D721Med (cell line): ENCODE results near the gene PTGFRN.

Source experiments
- DNase-seq: peaks from one replicate; pipeline ENCODE4 v3.0.0; 2011; ENCODE audit warnings: low spot score; ENCODE audit not compliant: insufficient read length
- FAIRE-seq: peaks from 2 replicates; lab custom pipeline; 2011; peaks lifted over from hg19 to GRCh38; lab: Jason Lieb, UNC
- TF ChIP-seq, protein P1 (sequence below): IDR thresholded peaks from 2 replicates; pipeline ENCODE4 v1.5.1; 2012; ENCODE audit warnings: mild to moderate bottlenecking, control low read depth; ENCODE audit not compliant: insufficient read depth; ENCODE audit errors: missing control alignments

Gene PTGFRN

DNA sequence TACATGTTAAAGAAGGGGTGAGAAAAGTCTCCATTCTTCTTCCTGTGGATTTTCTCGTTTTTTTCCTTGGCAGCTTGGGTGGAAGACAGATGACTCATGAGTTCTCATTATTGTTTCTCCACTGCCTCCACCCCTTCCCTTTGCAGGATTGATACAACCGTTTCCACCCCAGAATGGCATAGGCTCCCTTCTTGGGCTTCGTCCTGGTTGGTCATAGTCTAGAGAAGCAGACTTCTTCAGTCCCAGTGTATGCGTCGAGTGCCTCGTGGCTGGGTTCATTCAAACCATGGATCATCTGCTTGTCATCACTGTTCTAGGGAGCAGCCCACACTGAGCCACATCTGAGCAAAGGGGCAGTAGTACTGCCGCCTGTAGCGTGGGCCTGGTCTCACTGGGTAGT lies 13.7 kb downstream of the PTGFRN start:
- FAIRE-seq (no peak), DNase-seq (no peak)
- TF ChIP-seq, protein P1, sequence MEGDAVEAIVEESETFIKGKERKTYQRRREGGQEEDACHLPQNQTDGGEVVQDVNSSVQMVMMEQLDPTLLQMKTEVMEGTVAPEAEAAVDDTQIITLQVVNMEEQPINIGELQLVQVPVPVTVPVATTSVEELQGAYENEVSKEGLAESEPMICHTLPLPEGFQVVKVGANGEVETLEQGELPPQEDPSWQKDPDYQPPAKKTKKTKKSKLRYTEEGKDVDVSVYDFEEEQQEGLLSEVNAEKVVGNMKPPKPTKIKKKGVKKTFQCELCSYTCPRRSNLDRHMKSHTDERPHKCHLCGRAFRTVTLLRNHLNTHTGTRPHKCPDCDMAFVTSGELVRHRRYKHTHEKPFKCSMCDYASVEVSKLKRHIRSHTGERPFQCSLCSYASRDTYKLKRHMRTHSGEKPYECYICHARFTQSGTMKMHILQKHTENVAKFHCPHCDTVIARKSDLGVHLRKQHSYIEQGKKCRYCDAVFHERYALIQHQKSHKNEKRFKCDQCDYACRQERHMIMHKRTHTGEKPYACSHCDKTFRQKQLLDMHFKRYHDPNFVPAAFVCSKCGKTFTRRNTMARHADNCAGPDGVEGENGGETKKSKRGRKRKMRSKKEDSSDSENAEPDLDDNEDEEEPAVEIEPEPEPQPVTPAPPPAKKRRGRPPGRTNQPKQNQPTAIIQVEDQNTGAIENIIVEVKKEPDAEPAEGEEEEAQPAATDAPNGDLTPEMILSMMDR: no peak

DNA sequence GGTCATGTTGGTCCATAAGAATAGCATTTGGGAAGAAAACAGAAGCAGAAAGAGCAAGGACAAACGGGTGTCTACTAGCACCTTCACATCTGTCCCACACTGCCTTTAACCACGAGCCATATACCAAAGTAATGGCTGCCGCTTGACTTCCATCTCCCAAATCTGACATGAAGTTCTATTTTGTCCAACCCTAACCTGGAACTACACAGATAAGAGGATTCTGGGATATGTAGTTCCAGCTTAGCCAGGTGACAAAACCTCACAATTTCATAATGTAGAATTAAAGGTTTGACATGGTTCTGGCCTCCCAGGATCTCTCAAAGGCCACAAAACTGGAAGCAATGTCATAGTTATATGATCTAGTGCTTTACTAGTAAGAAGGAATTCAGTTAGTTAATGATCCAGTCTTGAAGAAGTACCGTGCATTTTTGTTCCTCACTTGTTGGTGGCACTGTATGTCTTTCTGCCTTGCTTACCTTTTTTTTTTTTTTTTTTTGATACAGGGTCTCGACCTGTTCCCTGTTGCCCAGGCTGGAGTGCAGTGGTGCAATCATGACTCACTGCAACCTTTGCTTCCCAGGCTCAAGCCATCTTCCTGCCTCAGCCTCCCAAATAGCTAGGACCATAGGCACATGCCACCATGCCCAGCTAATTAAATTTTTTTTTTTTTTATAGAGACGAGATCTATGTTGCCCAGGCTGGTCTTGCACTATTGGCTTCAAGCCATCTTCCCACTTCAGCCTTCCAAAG lies 17.5 kb downstream of the PTGFRN start:
- DNase-seq (no peak), FAIRE-seq (no peak)
- TF ChIP-seq, protein P1: no peak

DNA sequence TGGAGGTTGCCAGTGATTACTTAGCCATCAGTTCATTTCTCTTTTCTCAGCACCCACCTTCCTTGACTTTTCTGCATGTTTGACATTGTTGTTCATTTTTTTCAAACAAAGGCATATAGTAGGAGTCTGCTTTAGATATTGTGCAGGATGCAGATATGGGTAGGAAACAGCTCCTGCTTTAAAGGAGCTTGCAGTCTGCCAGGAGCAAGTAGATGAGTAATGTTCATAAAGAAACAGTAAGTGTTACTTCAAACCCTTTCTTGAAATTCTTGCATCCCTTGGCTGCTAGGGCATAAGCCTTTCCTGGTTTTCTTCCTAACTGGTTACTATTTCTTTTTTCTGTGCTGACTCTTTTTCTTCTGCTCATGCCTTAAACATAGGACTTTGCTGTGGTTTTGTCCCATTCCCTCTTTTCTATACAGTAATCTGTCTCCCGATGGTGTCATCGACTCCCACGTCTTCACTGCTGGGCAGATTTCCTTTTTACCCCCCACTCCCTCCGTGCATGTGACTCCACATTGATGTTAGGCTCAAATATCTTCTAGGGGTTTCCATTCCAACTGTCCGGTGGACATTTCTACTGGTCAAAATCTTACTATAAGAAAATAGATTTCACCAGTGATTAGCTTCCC lies 20.4 kb downstream of the PTGFRN start:
- TF ChIP-seq, protein P1: no peak
- DNase-seq (no peak), FAIRE-seq (no peak)

DNA sequence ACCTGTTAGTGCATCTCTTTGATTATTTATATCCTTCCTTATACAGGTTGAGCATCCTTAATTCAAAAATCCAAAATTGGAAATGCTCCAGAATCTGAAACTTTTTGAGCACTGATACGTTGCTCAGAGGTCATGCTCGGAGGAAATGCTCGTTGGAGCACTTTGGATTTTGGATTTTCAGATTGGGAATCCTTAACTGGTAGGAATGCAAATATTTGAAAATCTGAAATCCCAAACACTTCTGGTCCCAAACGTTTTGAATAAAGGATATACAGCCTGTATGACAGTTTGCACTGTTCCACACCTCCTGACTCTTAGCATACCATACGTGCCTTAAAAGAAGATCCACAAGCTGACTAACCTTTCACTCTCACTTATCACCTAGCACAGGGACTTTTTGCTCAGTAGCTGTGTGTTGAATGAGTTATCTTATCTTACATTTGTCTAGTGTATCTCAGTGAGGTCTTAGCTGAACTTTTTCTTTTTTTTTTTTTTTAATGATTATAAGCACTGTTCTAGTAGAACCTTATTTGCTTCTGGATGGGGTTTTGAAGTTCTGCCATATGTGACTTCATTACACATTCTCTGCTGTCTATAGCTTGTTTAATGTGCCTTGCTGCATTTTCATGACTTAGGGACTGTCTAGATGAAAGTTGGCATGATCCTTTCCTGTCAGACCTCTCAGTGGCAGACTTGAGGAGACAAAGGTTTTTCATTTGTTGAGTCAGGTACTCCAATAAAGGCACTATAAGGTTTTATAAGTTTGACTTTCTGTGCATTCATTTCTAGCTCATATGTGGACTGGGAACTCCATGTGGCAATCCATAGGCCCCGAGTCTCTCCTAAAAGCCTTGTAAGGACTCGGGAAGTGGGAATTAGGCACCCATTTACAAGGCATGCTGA lies 21.6 kb downstream of the PTGFRN start:
- DNase-seq (no peak), FAIRE-seq (no peak)
- TF ChIP-seq, protein P1: no peak

DNA sequence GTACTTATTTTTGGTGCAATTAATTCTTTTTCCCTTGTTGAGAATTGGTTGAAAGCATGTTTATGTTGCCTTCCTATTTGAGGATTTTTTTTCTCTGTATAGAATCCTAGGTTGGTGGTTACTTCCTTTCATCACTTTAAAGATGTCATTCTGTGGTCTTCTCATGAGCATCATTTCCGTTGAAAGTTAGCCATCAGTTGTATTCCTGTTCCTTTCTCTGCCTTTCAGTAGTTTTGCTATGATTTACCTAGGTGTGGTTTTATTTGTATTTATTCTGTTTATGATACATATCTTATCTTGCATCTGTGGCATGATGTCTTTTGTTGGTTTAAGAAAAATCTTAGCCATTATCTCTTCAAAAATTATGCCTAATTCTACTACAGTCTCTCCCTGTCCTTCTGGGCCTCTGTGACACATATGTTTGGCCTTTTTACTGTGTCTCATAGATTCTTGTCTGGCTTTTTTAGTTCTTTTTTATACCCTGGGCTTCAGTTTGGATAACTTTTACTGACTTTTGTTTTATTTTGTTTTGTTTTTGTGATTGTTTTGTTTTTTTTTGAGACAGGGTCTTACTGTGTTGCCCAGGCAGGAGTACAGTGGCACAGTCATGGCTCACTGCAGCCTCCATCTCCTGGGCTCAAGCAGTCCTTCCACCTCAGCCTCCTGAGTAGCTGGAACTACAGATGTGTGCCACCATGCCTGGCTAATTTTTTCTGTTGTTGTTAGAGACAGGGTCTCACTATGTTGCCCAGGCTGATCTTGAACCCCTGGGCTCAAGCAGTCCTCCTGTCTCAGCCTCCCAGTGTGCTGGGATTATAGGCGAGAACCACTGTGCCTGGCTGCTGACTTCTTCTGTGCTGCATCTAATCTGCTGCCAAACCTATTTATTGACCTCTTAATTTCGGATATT lies 24.1 kb downstream of the PTGFRN start:
- DNase-seq (no peak), FAIRE-seq (no peak)
- TF ChIP-seq, protein P1: no peak

DNA sequence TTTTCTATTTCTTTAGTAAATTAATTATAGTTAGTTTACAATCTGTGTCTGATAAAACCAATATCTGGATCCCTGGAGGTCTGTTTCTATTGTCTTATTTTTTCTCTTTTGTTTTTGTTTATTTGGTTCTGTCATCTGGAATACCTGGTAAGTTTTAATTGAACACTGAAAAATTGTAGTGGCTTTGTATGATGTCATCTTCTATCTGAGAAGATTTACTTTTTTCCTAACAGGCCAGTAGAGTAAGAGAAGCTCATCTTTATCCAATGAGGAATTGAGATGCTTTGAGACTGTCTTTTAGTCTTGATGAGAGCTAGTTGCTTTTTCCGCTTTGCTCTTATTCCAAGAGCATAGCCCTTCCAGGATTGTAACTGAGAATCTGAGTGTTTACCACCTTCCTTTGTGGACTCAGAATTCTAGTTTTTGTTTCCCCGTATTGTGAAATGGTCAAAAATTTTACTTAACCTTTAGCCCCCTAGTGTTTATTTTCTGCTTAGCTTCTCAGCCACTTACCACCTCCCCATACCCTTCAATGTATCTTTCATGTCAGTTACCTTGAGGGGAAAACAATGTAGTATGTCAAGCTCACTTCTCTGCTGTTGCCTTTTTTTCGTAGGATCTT lies 25.0 kb downstream of the PTGFRN start:
- DNase-seq: no peak
- TF ChIP-seq, protein P1: peak; percentile 6
- no peak for FAIRE-seq
